NCI-H1694 treated with DMSO at 0.1 percent for 48 hours (cell line): ENCODE measurements around the gene CREB3L4.
A peak's percentile ranks its signal among the peaks of the same experiment; 100 is the strongest.
"Not testable (repeated sequence)": the region's sequence is repeated elsewhere in the genome, so short reads cannot be mapped to it uniquely, and the experiment has no call there.

ENCODE experiments used
- DNase-seq: peaks from one replicate; lab custom pipeline; 2025; lab: John Stamatoyannopoulos, UW

Gene CREB3L4

GRCh38 chr1:153985941-153986761 is 18.4 kb downstream of the CREB3L4 start, which contains the start of gene RAB13:
Gene RAB13, minus strand, starts transcription at chr1:153986339. Its CDS starts 103 bp downstream, at chr1:153986236.
- DNase-seq, result peak; percentile 79

- no peak for DNase-seq
Measured at GRCh38 chr1:153987621-153988020, 19.9 kb downstream of the CREB3L4 start.

GRCh38 chr1:153990468-153991150 is 22.9 kb downstream of the CREB3L4 start, which contains the start of gene RPS27:
Gene RPS27, plus strand, starts transcription at chr1:153990762. Its CDS starts 35 bp downstream, at chr1:153990797.
- peak; percentile 100 for DNase-seq

GRCh38 chr1:153991151-153991630 is 23.5 kb downstream of the CREB3L4 start:
- no peak for DNase-seq

- DNase-seq, result no peak
Measured at GRCh38 chr1:153991806-153992205, 24.1 kb downstream of the CREB3L4 start.

- no peak for DNase-seq
Measured at GRCh38 chr1:153995202-153995601, 27.5 kb downstream of the CREB3L4 start.

- no peak for DNase-seq
Measured at GRCh38 chr1:153995640-153996039, 27.9 kb downstream of the CREB3L4 start.

GRCh38 chr1:153996882-153997281 is 29.2 kb downstream of the CREB3L4 start:
- DNase-seq, result not testable (repeated sequence)

GRCh38 chr1:154000420-154000819 is 32.7 kb downstream of the CREB3L4 start:
- DNase-seq, result no peak

- no peak for DNase-seq
Measured at GRCh38 chr1:154006136-154006535, 38.4 kb downstream of the CREB3L4 start.

- DNase-seq, result no peak
Measured at GRCh38 chr1:154012129-154012528, 44.4 kb downstream of the CREB3L4 start.

GRCh38 chr1:154012543-154012942 is 44.8 kb downstream of the CREB3L4 start:
- DNase-seq, result not testable (repeated sequence)

- DNase-seq, result no peak
Measured at GRCh38 chr1:154014154-154014907, 46.6 kb downstream of the CREB3L4 start.

- no peak for DNase-seq
Measured at GRCh38 chr1:154019269-154019668, 51.6 kb downstream of the CREB3L4 start.

- no peak for DNase-seq
Measured at GRCh38 chr1:154019940-154020339, 52.2 kb downstream of the CREB3L4 start.
